LNCaP clone FGC (cell line): ENCODE data around the gene MBTPS1.

Experiments used
- DNase-seq: peaks from one replicate; pipeline ENCODE4 v3.0.0-alpha.2; 2011; ENCODE audit warnings: low read depth
- H3K4me3 ChIP-seq: 2 replicates; pipeline ENCODE4 v1.5.1; 2011; ENCODE audit warnings: mild to moderate bottlenecking, low read depth, low read length, control low read depth
- CTCF ChIP-seq: IDR thresholded peaks from 2 replicates; pipeline ENCODE4 v1.5.1; 2012; ENCODE audit warnings: mild to moderate bottlenecking; ENCODE audit not compliant: control insufficient read depth, insufficient read depth; ENCODE audit errors: extremely low read depth

MBTPS1 gene

DNA sequence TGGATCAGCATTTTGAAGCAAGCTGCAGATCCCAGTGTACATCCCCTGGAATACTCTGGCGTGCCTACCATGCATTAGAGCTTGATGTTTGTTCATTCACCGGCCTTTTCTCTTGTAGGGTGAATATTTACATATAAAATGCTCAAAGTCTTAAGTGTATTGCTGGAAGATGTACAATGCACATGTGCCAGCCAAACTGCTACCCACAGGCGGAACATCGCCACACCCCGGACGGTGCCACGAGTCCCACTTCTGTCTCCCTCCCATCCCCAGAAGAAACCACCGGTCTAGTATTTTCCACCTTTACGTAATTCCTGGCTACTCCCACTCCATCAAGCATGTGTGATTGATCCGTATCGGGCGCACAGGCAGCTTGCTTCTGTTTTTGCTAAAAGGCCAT lies 78.3 kb downstream of the MBTPS1 start:
- H3K4me3 ChIP-seq, result no peak overlapping the region
- TF ChIP-seq CTCF, result no peak
- DNase-seq, result no peak

DNA sequence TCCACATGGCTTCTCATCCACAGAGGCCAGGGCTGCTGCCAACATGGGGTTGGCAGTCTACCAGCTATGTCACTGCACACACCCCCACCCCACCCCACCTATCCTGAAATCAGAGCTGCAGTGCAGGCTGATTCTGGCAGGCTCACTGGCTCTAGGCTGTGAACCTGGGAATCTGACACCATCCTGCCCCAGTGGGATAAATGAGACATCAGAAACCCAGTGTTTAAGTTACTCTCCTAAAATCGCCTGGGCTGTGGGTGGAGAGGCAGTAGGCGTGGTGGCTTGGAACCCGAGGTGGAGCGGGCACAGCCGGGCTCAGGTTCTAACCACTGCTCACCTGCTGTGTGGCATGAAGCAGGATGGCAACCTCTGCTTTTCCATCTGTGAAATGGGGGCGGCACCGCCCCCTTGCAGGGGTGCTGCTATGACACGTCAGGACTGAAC lies 79.7 kb downstream of the MBTPS1 start:
- DNase-seq, result no peak
- TF ChIP-seq CTCF, result no peak

DNA sequence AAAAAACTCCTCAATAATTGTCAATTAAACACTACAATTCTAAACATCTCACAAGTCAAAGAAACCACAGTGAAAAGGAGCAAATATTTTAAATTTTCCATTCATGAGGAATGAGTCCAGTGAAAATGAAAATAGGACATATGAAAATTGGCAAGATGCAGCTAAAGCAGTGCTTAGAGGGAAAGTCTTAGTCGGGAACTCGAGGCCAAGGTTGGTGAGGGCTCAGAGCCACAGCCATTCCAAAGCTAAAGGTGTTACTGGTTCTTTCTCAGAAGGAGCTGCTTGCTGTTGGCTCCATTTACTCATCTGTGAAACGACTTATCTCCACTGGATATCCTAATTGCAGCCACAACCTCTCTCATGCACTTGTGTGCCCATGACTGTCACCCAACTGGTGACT lies 80.6 kb downstream of the MBTPS1 start:
- TF ChIP-seq CTCF, result no peak
- no peak overlapping the region for H3K4me3 ChIP-seq
- no peak for DNase-seq

More for the DNA sequence above, 79.7 kb downstream of the MBTPS1 start:
- no peak overlapping the region for H3K4me3 ChIP-seq

DNA sequence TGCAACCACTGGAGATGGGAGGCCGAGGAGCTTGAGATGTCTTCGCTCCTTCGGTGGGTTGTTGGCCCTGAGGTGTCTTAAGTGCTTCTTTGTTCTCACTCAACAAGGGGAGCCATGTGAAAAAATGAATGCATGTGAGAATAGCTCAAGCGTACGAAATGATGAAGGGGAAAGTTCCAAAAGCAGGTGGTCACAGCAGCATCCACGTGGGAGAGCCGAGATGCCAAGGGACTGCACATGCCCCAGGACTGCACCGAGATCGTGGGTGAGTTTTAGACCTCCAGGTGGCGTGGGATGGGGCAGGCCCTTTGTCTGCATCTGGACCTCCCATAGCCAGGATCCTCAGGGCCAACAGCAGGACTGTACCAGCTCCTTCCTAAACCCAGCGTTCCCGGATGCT lies 82.2 kb downstream of the MBTPS1 start:
- no peak for TF ChIP-seq CTCF
- no peak overlapping the region for H3K4me3 ChIP-seq
- no peak for DNase-seq

- DNase-seq, result no peak
- H3K4me3 ChIP-seq, result no peak overlapping the region
- TF ChIP-seq CTCF, result no peak
Observed at GRCh38 chr16:84033251-84034195, 83.2 kb downstream of the MBTPS1 start.

GRCh38 chr16:84032458-84033178 lies 84.1 kb downstream of the MBTPS1 start:
- TF ChIP-seq CTCF, result no peak
- DNase-seq, result no peak
- H3K4me3 ChIP-seq, result no peak overlapping the region
